ENCODE measurements around the gene ZNF662.
"Not testable (repeated sequence)": the region's sequence is repeated elsewhere in the genome, so short reads cannot be mapped to it uniquely, and the experiment has no call there.

Gene ZNF662

DNA sequence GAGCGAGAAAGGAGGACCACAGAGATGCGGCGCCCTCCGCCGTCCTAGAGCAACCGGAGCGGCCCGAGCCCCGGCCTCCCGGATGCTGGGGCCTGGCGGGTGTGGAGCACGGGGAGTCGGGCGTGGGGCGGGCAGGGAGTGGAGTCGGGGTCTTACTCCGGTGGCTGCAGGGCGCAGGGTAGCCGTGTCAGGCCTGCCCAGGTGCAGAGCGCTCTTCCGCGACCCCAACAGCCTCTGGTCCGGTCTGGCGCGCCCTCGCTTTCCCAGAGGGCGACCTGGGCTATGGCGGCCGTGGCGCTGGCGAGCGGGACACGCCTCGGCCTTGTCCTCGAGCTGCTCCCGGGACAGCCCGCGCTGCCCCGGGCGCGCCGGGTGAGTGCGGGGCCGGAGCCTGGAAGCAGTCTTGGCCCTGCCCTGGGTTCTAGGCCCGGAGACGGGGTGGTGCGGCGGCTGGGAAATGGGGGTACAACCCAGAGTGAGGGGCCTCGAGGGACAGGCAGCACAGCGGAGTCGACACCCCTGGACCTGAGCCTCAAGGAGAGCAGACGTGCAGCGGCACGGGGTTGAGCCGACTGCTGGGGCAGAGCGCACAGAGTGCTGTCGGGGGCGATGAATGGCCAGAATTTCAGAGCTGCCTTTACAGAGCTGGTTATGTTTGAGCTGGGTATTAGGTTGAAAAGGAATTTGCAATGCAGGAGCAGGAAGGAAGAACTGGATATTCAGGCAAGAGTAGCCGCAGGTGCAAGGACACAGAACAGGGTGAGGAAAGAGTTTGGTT is at the start of gene ZNF662:
Gene ZNF662 (plus strand): TSS at position 73 of the 778 bp plus-strand sequence. CDS start 1,973 bp downstream, outside the sequence.
- DNase-seq, result peak; percentile 31

DNA sequence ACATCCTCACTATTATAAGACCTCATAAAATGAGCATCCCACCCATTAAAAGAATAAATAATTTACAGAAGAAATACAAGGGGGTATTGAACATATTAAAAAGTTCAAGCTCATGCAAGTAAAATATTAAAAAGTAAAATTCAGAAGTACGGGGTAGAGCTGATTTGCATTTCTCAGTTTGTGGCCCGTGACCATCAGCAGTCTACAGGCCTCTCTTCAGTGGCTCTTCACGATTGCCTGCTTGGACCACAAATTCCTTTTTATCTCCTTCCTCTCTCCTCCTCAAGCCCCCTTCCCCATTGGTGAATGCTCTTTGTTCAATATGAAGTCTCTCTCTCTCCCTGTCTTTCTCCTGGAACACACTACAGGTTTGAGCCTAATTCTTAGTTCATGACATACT is 49.4 kb upstream of the ZNF662 start:
- DNase-seq, result no peak

DNA sequence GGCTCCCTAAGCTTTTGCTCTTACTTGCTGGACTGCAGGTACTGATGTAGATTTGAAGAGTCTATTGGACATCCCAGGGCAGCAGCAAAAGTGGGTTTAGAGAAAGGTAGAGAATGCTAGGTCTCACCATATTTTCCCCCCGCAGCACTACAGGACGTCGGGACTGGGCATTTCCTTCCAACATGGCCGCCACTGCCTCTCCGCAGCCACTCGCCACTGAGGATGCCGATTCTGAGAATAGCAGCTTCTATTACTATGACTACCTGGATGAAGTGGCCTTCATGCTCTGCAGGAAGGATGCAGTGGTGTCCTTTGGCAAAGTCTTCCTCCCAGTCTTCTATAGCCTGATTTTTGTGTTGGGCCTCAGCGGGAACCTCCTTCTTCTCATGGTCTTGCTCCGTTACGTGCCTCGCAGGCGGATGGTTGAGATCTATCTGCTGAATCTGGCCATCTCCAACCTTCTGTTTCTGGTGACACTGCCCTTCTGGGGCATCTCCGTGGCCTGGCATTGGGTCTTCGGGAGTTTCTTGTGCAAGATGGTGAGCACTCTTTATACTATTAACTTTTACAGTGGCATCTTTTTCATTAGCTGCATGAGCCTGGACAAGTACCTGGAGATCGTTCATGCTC is 41.5 kb upstream of the ZNF662 start:
- DNase-seq, result no peak

DNA sequence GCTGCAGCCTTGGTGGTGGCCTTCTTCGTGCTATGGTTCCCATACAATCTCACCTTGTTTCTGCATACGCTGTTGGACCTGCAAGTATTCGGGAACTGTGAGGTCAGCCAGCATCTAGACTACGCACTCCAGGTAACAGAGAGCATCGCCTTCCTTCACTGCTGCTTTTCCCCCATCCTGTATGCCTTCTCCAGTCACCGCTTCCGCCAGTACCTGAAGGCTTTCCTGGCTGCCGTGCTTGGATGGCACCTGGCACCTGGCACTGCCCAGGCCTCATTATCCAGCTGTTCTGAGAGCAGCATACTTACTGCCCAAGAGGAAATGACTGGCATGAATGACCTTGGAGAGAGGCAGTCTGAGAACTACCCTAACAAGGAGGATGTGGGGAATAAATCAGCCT is 40.7 kb upstream of the ZNF662 start:
- DNase-seq, result no peak

DNA sequence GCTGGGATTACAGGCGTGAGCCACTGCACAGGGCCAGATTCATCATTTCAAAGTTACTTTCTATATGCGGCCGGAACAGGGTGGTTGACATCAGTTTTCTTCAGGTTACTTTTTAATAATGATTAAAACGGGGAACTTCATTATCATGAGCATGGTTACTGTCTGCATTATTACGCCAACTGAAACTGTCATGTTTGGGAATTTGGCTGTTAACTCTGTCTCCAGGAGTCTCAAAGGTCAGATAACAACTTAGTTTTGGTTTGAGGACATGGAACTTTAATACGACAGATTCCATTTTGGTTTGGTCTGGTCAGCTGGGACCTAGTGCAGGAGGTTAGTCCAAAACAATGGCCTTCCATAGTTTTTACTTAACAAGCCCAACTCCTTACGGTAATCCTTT is 38.8 kb upstream of the ZNF662 start:
- no peak for DNase-seq

DNA sequence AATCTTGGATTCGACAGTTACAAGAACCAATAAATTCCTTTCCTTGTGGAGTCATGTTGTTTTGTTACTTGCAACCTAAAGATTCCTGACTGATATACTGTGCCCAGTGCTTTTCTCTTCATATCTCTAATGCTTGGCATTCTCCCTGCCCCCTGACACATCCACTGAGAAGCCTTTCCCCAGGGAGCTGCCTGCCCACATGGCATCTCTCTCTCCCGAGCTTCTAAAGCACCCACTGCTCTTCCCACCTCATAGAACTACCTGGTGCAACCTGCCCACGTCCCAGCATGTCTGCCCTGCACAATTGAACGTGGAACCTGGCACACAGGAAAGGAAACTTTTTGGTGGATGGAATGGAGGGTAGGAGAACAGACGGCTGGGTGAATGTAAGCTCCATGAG is 37.1 kb upstream of the ZNF662 start:
- DNase-seq, result no peak

DNA sequence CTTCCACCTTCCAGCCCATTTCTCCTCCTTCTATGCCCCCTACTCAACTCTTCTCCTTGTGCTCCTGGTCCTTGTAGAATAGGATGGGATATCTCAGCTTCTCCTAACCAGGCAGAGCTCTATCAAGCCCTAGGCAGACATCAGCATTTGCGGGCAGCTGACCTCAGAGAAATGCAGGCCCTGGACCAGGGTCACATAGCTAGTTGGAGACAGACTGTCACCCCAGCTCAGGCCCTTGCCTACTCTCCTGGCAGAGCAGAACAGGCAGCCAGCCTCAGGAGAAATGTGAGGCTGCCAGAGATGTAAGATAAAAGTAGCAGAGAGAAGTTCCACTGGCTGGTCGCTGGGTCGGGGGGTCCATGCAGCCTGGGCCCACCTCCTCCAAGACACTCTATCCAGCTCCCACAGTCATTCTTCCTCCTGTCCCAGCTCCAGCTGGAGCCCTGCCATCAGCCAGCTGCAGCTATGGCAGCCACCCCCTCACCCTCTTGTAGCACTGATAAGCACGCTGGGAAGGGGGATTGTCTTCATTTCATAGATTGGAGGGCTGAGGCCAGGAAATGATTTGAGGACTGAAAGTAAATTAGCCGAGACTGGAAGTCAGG is 34.2 kb upstream of the ZNF662 start:
- no peak for DNase-seq

DNA sequence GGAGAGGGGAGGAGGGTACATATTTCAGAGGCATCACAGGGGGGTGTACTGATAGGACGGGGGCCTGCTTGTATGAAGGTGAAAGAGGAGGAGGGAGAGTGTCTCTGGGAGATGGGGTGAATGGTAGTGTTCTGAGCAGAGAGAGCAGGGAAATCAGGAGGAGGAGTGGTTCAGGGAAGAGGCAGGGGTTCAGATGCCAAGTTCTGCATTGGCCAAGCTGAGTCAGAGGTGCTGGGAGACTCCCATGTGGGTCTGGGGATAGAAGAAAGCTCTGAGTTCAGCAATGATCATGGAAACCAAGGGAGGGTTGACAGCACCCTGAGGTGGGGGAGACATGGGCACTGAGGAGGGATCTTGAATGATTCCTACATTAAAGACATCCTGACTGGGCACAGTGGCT is 33.2 kb upstream of the ZNF662 start:
- no peak for DNase-seq

DNA sequence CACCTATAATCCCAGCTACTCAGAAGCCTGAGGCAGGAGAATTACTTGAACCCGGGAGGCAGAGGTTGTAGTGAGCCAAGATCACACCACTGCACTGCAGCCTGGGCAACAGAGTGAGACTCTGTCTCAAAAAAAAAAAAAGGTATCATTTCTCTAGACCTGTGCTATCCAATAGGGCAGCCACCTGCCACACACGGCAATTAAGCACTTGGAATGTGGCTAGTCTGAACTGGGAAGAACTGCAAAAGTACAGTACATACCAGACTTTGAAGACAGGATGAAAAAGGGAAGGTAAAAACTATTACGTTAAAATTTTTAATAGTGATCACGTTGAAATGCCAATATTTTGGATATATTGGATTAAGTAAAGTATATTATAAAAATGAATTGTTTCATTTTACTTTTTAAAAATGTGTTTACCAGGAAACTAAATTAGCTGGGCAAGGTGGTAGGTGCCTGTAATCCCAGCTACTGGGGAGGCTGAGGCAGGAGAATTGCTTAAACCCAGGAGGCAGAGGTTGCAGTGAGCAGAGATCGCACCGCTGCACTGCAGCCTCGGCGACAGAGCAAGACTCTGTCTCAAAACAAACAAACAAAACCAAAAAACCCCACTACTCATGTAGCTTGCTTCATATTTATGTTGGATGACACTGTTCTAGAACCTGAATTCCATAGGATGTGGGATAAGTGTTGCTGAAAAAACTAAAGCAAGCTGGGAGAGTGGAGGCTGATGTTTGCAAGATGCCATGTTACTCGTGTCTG is 32.5 kb upstream of the ZNF662 start:
- no peak for DNase-seq

DNA sequence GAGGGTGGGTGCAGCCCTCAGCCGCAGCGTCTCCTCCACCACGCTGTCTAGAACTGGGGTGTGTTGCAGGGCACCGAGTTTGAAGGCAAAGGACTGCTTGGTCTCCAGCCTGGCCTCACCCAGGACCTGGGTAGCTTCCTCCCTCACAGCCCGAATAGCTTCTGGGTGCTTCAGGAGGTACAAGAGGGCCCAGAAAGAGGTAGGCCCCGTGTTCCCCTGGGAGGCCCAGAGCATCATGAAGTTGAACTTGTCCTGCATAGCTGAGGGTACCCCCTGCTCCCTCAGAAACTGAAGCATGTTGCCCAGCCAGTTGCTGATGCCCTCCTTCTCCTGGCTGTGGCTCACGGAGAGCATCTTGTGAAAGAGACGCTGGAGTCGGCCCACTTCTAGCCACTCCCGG is 31.2 kb upstream of the ZNF662 start:
- DNase-seq, result no peak

DNA sequence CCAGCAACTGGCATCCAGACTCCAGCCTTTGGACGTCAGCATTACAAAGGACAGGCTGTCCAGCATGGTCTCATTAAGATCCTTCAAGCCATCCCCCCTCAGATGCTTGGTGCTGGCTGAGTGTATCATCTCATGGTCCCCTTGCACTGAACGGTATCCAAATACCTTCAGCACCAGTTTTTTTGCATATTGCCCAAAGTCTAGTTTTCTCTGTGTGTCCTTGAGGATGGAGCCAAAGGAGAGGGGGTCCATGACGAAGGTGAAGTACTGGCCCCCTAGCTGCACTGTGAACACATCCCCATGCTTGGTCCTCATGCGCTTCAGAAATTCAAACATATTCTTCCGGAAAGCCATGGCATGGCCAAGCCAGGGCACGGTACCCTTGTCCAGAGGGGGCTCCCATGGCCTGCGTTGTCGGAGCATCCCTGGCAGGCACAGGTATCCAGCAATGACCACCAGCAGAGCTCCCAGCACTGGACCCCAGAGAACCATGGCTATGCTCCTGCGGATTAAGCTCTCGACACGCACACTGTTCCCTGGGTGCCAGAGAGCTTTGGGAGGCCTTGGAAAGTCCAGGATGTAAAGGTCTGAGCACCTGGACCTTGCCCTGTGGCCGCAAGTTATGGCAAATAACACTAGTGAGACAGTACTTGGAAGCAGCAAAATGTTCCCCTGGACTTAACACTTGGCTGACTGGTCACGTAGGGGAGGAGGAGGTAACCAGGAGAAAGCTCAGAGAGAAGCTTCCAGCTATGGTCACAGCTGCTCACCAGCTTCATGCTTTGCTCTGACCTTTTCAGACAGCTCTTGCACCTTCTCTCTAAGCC is 30.4 kb upstream of the ZNF662 start, which contains the start of gene CYP8B1:
Gene CYP8B1 (minus strand): TSS at position 555 of the 827 bp plus-strand sequence. CDS start 63 bp downstream, at position 492.
- DNase-seq, result no peak

DNA sequence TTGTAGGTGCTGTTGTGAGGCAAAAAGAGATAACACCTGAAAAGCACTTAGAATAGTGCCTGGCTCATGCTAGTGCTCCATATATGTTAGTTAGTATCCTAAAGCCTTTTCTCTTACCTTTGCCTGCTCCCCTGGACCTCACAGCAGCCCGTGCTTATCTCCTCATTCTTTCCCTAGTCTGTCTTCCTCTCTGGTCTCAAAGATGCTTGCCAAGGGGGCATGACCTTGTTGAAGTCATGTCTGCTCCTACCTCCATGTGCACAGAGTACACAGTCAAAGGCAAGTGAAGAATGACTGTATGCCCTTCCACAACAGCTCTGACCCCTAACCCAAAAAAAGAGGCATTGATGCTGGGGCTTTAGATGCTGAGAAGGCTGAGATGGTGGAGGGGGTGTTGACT is 29.5 kb upstream of the ZNF662 start:
- no peak for DNase-seq

DNA sequence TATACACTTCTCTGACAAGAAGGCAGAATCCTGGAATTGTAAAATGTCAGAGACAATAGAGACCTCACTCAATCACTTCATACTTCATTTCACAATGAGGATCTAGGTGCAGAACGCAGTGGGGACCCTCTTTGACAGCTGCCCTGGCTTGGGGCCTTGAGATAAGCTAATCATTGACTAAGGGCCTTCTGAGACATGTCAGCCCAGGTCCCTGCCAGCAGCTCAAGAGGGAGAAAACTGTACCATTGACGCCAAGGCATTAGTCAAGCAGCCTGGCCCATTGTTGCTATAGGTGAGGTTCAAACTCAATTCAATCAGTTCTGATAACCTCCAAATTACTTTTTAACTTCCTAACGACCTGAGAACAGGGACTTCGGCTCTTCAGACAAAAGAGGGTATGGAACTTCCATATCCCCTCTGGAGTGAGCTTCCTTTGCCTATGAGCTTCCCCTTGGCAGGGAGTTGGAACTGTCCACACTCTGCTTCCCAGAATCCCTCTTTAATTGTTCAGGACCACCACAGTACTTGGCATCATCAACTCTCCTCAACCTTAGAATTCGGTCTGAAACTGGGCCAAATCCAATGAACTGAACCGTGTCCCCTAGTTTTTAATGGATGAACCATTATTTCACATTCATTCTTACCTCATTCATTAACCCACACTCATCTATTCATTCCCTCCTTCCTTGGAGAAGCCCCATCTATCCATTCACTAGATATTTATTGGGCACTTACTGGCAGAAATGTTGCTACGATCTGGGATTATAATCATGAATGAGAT is 28.8 kb upstream of the ZNF662 start:
- no peak for DNase-seq

DNA sequence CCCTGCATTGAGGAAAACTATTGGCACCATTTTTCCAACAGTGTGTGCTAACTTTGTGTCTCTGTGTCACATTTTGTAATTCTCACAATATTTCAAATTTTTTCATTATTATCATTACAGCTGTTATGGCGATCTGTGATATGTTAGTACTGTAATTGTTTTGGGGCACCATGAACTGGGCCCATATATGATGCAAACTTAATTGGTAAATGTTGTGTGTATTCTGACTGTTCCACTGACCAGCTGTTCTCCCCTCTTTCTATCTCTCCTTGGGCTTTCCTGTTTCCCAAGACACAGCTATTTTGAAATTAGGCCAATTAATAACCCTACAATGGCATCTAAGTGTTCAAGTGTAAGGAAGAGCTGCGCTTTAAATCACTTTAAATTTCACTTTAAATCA is 28.1 kb upstream of the ZNF662 start:
- DNase-seq, result no peak

DNA sequence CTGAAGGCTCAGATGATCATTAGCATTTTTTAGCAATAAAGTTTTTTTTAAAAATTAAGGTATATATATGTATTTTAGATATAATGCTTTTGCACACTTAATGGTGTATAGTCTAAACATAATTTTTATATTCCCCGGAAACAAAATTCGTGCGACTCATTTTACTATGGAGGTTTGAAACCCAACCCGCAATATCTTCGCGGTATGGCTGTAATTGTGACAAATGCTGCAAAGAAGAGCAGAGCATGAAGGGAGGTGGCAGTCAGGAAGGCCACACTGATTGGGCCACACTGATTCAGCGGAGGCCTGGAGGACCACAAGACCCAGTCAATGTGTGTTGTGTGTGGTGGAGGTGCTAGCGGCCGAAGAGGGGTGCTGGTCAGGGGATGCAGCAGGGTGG is 25.8 kb upstream of the ZNF662 start:
- no peak for DNase-seq

DNA sequence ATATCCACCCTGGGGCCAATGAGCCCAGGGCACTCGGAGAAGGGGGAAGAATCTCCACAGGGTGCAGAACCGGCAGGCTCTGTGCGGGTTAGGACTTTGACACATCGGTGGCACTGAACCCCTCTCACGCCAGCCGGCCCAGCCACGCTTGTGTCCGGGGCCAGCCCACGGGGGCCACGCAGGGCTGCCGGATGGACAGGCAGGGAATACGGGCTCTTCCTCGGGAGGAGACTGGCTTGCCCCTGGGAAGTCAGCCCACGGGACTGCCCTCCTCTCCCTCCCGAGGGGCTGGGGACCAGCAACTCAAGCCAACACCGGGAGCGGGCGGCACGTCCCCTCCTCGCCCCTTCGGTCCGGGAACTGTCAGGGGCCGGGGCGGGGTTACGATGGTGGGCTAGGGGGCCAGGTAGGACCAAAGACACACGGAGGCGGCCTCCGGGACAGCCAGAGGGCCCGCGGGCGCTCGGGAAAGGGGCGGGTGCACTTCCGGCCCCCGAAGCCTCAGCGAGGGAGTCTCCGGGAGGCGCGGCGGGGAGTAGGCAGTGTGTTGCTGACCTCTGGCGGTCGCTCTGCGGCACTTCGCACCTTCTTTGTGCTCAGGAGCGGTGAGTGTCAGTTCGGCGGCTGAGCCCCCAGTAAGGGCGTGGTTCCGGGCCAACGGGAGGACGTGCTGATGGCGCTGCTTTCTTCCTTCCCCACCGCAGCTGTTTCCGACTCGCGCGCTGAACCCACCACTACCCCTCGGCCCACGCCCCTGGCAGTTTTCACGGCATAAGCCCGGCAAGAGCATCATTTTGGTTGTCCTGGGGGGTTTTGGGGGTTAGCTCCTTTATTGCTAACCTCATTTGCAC is 25.1 kb upstream of the ZNF662 start:
- peak; percentile 80 for DNase-seq

DNA sequence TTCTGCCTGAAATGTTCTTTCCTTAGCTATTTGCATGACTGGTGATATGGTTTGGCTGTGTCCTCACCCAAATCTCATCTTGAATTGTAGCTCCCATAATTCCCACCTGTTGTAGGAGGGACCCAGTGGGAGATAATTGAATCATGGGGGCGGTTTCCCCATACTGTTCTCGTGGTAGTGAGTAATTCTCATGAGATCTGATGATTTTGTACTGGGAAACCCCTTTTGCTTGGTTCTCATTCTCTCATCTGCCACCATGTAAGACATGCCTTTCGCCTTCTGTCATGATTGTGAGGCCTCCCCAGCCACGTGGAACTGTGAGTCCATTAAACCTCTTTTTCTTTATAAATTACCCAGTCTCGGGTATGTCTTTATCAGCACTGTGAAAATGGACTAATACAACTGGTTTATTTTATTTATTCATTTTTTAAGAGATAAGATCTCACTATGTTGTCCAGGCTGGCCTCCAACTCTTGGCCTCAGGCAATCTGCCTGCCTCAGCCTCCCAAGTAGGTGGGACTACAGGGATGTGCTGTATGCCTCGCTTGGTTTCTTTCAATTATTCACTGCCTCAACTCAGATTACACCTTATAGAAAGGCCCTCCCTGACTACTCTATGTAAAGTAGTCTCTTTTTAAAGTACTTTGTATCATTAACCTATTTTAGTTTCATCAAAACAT is 22.6 kb upstream of the ZNF662 start:
- DNase-seq, result not testable (repeated sequence)

DNA sequence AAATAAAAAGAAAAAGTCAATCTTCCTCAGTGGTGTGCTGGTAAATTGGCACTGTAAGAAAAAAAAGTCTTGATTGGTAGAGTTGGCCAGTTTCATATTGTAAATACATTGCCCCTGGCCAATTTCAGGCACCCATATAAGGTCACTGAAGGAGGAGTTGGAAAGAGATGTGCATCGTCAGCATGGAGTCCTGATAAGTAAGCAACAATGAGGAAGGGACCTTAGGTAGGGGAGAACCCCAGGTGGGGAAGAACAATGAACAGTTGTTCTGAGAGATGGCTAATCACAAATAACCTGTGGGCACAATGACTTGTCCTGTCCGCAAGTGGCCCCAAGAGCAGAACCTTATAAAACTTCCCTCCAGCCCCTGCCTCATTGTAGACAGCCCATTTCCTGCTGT is 21.6 kb upstream of the ZNF662 start:
- DNase-seq, result no peak

DNA sequence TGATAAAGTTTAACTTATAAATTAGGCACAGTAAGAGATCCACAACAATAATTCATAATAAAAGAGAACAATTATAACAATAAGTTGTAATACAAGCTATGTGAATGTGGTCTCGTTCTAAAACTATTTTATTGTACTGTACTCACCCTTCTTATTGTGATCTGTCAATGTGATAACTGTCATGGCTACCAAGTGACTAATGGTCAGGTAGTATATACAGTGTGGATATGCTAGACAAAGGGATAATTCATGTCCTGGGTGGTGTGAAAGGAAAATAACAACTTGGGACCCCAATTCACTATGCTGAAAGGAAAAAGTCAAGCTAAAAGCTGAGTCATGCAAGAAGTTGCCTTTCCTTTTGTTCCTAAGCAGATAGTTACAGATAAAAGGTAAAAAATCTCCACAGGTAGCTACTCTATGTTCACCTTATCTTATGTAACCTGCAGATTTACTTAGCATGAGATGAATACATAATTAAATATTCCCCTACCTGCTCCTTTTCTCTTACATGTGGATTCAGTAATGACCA is 19.6 kb upstream of the ZNF662 start:
- no peak for DNase-seq

DNA sequence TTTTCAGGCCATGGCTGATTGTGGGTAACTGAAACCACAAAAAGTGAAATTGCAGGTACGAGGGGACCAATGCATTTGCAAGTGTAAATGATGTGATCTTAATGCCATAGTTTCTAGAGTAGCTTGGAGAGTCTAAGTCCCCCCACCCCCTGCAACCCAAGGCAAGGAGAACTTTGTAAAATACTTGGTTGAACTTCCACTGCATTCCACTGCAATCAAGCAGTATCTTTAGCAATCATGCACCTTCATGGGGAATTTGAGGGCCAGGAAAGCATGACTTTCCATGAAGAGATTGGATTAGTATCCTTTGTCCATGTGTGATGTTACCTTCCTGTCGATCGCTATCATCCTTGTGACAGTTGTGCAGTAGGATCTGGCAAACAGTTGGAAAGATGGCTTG is 18.9 kb upstream of the ZNF662 start:
- DNase-seq, result no peak
